Measurements from ENCODE around the gene TOM1.

DNA sequence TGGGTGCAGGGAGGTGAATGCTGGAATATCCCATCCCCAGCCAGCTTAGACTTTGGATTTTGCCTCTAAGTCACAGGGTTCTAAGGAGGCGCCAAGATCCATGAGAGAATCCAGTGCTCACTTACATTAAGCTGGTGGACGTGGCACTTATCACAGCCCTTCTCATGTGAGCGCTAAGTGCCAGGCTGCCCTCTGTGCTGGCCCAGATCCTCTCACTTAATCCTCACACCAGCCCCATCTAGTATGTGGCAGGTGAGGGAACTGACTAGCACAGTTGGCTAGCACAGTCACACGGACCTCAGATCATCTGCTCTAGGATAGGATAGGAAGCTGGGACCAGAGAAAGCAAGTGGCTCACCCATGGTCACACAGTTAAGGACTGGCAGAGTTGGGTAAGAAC lies 84.8 kb downstream of the TOM1 start:
- TF ChIP-seq CTCF (IDR thresholded peaks at IDR 0.05): no peak
- no peak for TF ChIP-seq POLR2A (IDR thresholded peaks at IDR 0.05)
- no peak for TF ChIP-seq POLR2AphosphoS5 (IDR thresholded peaks at IDR 0.05)

Data from gastroesophageal sphincter (tissue), 3 donors.